H1 (cell line): Measurements from ENCODE around the gene IL13RA1. TPM values are rescaled to one million over a fixed set of nuclear protein-coding genes. Genes with fewer than 3 reads are reported as not detected.

ENCODE experiments used
- CHD2 ChIP-seq: IDR thresholded peaks from 2 replicates; pipeline ENCODE4 v1.6.1; 2012; ENCODE audit warnings: low read length, improper control_type of control experiment
- CTBP2 ChIP-seq: IDR thresholded peaks from 2 replicates; pipeline ENCODE4 v1.7.0; 2011; ENCODE audit warnings: borderline replicate concordance, mild to moderate bottlenecking, moderate library complexity, mixed read lengths, low read length; ENCODE audit not compliant: insufficient read depth, insufficient read length
- polyA plus RNA-seq, 7 experiments: library from polyadenylated mRNA; depleted of rRNA in 3 of 7; stranded (reverse) in 5 of 7; unstranded in 2 of 7; fragments of >200 nt in 5 of 7; fragments of 200-250 nt in 2 of 7; gene quantifications; 1 replicate in 5 of 7; 2 replicates in 1 of 7; 4 replicates in 1 of 7; pipeline versions ENCODE4 v1.2.1 to v1.2.3, GENCODE V29; 2011 to 2013; ENCODE audit warnings: missing spikeins in 2 of 7, mixed read lengths in 2 of 7
- total RNA-seq: library from RNA; stranded (reverse); fragmentation: NEBNext Ultra II Directional; extraction: Animal tissue kit (Norgen Biotek cat#: 25700); gene quantifications from 2 replicates; pipeline ENCODE4 v1.2.1, GENCODE V29; 2021

IL13RA1 gene
- total and polyA plus RNA-seq, 2 of the 8 experiments (the other 6 are each of a cell fraction or from before 2014, with no cell fraction given) = 3.3 to 9.4 TPM

- TF ChIP-seq CHD2 = no peak
- TF ChIP-seq CTBP2 = no peak
Measured at GRCh38 chrX:118756101-118756500, 28.7 kb downstream of the IL13RA1 start (continued).
